Left ventricle myocardium inferior (tissue), 1 donor: ENCODE data around the gene TRIP13. TPM values are rescaled to one million over a fixed set of nuclear protein-coding genes. Genes with fewer than 3 reads are reported as not detected.

Experiments used
- DNase-seq: peaks from one replicate; pipeline ENCODE4 v3.0.0-alpha.2; 2020
- H3K27ac ChIP-seq: fragments of 200-600 bp; replicated peaks from 2 replicates; pipeline ENCODE4 v1.8.0; 2021
- H3K27me3 ChIP-seq: fragments of 200-600 bp; 2 replicates; pipeline ENCODE4 v1.8.0; 2021; ENCODE audit warnings: low read depth
- H3K36me3 ChIP-seq: fragments of 200-600 bp; 2 replicates; pipeline ENCODE4 v1.8.0; 2021
- H3K4me1 ChIP-seq: fragments of 200-600 bp; 2 replicates; pipeline ENCODE4 v1.8.0; 2021
- H3K4me3 ChIP-seq: fragments of 200-600 bp; 2 replicates; pipeline ENCODE4 v1.8.0; 2021; ENCODE audit warnings: mild to moderate bottlenecking, moderate library complexity
- H3K9me3 ChIP-seq: fragments of 200-600 bp; replicated peaks from 2 replicates; pipeline ENCODE4 v1.8.0; 2021
- intact Hi-C: fragments of 100-400 bp; cut with micrococcal nuclease; formaldehyde crosslinking; loops from one replicate; pipeline ENCODE4 v1.11.0; 2022
- total RNA-seq: library from RNA; stranded (reverse); fragmentation: NEBNext Ultra II Directional; extraction: Animal tissue kit (Norgen Biotek cat#: 25700); gene quantifications from one replicate; pipeline ENCODE4 v1.2.1, GENCODE V29; 2021
- TF ChIP-seq, protein P1 (sequence below): fragments of 200-600 bp; IDR thresholded peaks from 2 replicates; pipeline ENCODE4 v1.8.0; 2021; ENCODE audit warnings: antibody characterized with exemption, mild to moderate bottlenecking, borderline replicate concordance
- donor health status: DM: no; HTN: yes; CAD: no; lungs with severe emphysema.

TRIP13 gene
- total RNA-seq, 1 donor from 2014 or later = 0.44 TPM

DNA sequence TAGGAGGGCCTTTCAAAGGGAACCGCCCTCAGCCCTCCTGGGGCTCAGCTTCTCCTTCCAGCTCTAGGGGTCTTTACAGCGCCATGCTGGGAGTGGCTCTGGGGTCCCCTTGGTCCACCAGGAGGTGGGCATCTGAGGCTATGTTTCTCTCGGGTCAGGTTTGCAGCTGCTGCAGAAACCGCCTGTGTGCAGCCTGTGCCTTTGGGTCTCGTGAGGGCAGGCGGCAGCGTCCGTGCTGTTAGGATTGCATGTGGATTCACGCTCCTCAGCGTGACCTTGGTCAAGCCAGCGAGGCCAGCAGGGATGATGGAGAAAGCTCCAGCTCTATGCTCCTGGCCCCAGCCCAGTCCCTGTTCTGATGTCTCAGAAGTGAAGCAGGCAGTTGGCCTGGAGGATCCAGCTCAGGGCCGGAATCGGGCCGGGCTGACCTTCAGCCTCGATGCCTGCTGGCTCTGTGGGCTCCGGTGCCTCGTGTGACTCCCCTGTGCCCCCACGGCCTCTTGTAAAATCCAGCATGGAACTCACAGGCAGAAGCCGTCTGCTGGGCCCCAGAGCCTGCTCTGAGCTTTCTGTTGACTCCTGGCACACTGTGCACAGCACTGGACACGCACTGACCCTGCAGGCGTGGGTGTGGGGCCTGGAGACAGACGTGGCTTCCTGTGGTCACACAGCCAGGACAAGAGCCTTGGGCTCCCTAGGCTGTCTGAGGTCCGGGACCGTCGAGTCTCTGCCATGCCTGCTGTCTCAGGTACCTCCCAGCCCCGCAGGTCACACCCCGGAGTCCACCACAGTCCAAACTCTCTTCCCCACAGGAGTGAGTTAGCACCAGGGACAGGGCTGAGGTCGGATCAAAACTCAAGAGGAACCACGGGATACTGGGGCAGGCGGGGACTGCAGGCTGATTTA, 54.3 kb downstream of the TRIP13 start:
- Histone ChIP-seq H3K4me3 (no peak overlapping the region), H3K27me3 (peaks cover 95% of the 10 kb centered on the region), H3K36me3 (no peaks in the 10 kb centered on the region), H3K9me3 (peaks cover 15% of the 10 kb centered on the region), H3K27ac (no peak overlapping the region), H3K4me1 (peaks cover 12% of the 10 kb centered on the region)
- intact Hi-C loops = no loop called here
- TF ChIP-seq, protein P1, sequence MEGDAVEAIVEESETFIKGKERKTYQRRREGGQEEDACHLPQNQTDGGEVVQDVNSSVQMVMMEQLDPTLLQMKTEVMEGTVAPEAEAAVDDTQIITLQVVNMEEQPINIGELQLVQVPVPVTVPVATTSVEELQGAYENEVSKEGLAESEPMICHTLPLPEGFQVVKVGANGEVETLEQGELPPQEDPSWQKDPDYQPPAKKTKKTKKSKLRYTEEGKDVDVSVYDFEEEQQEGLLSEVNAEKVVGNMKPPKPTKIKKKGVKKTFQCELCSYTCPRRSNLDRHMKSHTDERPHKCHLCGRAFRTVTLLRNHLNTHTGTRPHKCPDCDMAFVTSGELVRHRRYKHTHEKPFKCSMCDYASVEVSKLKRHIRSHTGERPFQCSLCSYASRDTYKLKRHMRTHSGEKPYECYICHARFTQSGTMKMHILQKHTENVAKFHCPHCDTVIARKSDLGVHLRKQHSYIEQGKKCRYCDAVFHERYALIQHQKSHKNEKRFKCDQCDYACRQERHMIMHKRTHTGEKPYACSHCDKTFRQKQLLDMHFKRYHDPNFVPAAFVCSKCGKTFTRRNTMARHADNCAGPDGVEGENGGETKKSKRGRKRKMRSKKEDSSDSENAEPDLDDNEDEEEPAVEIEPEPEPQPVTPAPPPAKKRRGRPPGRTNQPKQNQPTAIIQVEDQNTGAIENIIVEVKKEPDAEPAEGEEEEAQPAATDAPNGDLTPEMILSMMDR = no peak
- DNase-seq = no peak

DNA sequence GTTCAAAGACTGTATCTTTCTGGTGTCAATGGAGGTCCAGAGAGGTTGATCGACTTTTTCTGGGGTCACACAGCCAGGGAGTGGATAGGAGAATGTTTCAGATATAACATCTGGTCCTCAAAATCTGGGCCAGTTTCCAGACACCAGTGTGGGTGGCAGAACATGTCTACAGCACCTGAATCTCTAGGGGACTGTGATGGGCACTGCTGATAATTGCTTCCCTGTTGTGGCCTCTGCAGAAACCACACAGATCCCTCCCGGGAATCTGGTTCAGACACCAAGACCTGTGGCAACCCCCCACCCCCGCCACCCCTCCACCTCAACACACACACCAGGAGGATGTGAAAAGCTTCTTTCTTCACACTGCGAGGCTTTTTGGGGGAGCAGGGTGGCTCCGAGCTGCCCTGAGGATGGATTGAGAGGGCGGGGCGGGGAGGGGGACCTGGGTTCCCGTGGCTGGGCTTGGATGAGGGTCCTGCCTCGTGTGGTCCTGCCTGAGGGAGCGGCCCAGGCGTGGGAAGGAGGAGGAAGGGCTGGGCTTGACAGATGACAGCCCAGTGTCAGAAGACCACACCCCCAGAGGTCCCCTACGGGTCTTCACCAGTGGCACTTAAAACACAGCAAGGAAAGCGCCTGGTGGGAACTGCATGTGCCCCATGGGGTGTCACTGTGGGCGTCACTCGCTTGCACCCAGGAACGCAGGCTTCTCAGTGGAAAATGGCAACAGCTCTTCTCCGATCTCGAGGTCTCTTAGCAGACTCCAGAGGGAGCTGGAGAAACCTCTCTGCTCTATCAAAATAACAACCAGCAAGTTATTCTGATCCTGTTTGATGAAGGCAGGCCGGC, 55.2 kb downstream of the TRIP13 start:
- TF ChIP-seq, protein P1 = no peak
- H3K4me3 ChIP-seq = no peak overlapping the region
- no peaks in the 10 kb centered on the region for H3K36me3 ChIP-seq
- H3K27me3 ChIP-seq = peaks cover 96% of the 10 kb centered on the region
- peaks cover 15% of the 10 kb centered on the region for H3K9me3 ChIP-seq
- intact Hi-C loops = no loop called here
- no peak overlapping the region for H3K27ac ChIP-seq
- no peak for DNase-seq
- H3K4me1 ChIP-seq = peaks cover 12% of the 10 kb centered on the region

DNA sequence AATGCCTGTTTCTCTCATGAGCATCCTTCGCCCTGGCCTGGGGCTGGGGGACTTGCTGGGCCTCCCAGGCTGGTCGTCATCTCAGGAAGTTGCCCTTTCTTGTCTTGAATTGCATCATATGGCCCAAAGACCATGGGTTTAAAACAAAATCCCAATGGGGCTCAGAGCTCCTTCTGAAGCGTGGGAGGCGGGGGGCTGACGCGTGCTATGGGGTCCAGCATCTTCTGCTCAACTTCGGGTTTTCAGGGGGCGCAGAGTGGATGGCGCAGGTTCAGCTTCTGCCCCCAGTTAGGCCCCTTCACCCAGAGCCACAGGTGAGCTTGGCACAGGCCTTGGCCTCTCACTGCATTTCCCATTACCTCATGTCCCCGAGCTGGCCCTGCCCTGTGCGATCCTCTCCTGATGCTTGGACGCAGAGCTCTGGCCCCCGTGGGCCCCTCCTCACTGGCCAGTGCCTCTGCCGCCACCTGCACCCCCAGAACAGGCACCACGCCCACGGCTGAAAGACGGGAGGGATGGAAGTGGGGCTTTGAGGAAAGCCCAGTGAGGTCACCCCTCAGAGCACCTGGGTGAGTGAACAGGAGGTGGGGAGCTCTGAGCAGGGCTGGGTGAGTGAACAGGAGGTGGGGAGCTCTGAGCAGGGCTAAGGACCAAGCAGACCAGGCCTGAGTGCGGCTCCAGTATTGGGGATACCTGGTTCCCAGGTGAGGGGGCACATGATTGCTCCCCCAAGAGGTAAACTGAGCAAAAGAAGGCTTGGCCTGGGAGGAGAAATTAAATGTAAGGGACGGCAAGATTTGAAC, 56.0 kb downstream of the TRIP13 start:
- no peak for DNase-seq
- H3K4me1 ChIP-seq = peaks cover 12% of the 10 kb centered on the region
- H3K27ac ChIP-seq = no peak overlapping the region
- TF ChIP-seq, protein P1 = no peak
- H3K27me3 ChIP-seq = peaks cover 96% of the 10 kb centered on the region
- intact Hi-C loops = no loop called here
- H3K9me3 ChIP-seq = peaks cover 15% of the 10 kb centered on the region
- H3K36me3 ChIP-seq = no peaks in the 10 kb centered on the region
- no peak overlapping the region for H3K4me3 ChIP-seq

DNA sequence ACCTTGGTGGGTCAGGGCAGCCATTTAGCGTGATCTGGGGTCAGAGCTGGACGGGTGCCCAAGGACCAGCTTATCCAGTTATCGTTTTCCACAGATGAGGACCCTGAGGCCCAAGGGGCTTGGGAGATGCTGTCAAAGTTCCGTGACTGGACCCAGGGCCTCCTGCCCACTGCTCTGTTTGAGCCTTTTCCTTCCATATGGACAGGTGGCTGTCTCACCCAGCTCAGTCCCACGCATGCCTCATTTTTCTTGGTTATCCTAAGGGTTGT, 56.5 kb downstream of the TRIP13 start:
- Histone ChIP-seq H3K27ac (no peak overlapping the region), H3K9me3 (peaks cover 15% of the 10 kb centered on the region), H3K4me3 (no peak overlapping the region), H3K36me3 (no peaks in the 10 kb centered on the region), H3K4me1 (peaks cover 12% of the 10 kb centered on the region), H3K27me3 (peaks cover 96% of the 10 kb centered on the region)
- TF ChIP-seq, protein P1 = no peak
- intact Hi-C loops = no loop called here
- DNase-seq = no peak
